Hematopoietic multipotent progenitor cell (in vitro differentiated cells): ENCODE results near the gene ARHGAP28. TPM values are rescaled to one million over a fixed set of nuclear protein-coding genes. Genes with fewer than 3 reads are reported as not detected.

ENCODE experiments used
- DNase-seq, 3 donors: peaks; one replicate each; pipeline ENCODE4 v3.0.0-alpha.2; 2011 to 2015; ENCODE audit warnings: low read depth in 2 of 3, low spot score in 2 of 3
- small RNA-seq: library from RNA; depleted of rRNA; stranded (forward); fragments of <200 nt; gene quantifications from one replicate; pipeline ENCODE3, GENCODE V24; 2012
- total RNA-seq: library from RNA; depleted of rRNA; stranded (reverse); fragments of >200 nt; gene quantifications from one replicate; pipeline ENCODE4 v1.2.3, GENCODE V29; 2012

ARHGAP28 gene
- total RNA-seq, 1 donor, result under 0.01 TPM

DNA sequence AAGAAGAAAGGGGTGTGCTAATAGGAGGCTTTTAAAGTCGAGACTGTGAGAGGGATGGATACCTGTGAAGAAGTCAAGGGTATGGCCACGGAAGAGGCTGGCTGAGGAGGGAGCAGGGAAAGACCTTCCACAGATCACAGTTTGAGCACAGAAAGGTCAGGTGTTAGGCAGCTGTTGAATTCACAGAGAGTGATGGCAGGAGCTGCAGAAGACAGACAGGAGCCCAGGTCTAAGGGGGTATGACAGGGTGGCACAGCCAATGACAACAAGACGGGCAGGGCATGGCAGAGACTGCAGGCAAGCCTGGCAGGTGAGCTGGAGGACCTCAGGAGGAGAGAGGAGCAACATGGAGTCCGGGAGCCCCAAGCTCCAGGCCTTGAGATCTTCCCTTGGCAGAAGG is 225.0 kb downstream of the ARHGAP28 start:
- DNase-seq, result no peak

DNA sequence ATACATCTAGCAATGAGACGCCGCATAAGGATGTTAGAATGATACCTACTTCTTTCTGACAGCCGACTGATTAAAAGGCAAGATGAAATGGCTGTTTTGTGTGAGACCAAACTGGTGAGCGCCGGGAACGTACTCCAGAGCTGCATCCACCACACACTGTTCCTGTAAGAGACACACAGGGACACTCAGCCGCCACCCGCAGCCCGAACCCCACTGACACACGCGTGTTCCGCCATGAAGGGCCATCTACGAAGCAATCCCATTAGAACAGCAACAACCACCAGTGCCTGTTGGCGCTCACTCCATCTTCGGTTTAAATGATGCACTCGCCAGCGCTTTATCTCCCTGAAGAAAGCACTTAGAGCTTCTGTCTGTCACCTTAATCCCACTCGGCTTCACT is 225.8 kb downstream of the ARHGAP28 start:
- no peak for DNase-seq

DNA sequence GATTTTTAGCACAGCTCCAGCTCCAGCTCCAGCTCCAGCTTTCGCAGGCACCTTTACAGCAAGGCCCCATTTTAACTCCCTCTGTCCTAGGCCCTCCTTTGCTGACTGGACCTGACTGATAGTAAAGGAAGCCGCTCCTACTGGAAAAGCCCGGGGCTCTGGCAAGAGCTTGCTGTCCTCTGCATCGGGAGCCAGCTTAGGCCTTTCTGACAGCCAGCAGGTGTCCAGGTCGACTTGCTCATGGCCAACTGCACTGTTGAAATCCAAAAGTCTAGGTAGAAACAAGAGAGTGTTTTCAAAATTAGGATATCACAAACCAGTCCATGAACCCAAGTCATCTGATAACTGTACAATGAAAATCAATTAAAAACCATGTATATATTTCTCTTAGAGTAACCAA is 227.0 kb downstream of the ARHGAP28 start:
- no peak for DNase-seq

DNA sequence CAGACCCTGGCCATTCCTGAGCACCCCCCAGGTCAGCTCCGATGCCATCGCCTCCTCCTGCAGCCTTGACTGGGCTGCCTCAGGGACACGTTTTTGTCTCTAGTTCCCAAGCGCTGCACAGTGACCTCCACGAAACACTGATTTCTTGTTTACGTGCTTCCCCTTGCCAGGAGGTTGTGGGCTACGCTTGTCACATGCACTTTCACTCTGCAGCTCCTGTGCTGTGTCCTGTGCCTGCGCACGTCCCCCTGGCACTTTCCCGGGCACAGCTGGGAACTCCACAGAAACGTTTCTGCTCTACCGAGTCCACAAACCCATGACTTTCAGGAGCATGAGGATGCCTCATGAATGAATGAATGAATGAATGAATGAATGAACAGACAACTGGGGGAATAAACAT is 227.5 kb downstream of the ARHGAP28 start:
- DNase-seq, result no peak

DNA sequence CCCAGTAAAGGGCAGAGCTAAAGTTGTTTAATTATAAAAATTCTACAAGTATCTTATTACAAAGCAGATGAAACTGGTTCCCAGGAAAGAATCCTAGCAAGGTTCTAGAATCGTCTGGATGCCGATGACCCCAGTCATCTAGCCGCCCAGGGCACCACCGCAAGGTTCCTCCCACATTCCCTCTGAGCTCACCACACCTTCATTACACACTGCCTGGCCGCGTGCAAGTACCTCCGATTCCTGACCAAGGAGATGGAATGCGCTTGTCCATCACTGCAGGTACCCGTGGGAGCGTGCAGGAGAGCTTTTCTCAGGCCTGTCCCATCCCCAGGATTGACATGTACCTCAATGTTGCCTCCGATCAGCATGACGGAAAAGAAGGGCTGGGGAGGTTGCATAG is 229.6 kb downstream of the ARHGAP28 start:
- no peak for DNase-seq

DNA sequence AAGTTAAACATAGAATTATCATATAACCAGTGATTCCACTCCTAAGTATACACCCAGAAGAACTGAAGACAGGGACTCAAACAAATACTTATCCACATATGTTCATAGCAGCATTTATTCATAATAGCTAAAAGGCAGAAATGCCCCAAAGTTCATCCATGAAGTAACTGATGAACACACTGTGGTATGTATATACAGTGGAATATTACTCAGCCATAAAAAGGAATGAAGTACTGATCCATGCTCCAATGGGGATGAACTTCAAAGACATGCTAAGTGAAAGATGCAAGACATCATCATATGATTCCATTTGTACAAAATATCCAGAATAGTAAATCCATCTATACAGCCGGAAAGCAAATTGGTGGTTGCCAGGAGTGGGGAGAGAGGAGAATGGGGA is 230.6 kb downstream of the ARHGAP28 start:
- DNase-seq, result no peak

DNA sequence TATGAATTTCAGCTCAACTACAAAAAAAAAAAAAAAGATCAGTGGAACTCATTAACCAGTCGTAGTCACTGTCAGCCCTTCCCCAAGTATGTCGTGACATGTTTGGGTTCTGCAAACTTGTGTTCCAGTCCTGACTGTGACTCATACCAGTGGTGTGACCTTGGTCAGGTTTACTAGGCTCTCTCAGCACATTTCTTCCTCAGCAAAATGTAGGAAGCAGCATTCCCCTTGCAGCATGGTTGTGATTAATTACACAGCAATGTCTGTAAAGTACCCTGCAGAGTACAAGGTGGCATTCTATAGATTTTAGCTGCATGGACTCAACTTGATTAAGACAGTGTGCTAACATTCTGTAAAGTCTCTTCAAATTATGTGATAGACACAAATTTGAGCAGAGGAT is 231.1 kb downstream of the ARHGAP28 start:
- no peak for DNase-seq

DNA sequence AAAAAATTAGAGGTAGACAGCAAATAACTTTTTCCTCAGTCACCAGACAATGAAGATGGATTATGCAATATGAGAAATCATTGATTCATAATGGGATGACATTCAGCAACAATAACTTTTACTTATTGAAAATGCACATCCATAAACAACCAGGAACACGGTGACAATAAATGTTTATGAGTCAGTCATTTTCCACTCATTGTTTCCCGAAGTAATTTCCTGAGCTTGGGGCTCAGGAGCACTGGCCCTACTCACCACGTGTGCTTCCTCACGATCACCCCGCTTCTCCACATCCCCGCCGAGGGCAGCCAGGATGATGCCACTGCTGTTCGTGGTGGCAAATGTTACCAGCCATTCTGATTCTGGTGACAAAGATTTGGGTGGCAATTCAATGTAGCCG is 231.8 kb downstream of the ARHGAP28 start:
- no peak for DNase-seq

DNA sequence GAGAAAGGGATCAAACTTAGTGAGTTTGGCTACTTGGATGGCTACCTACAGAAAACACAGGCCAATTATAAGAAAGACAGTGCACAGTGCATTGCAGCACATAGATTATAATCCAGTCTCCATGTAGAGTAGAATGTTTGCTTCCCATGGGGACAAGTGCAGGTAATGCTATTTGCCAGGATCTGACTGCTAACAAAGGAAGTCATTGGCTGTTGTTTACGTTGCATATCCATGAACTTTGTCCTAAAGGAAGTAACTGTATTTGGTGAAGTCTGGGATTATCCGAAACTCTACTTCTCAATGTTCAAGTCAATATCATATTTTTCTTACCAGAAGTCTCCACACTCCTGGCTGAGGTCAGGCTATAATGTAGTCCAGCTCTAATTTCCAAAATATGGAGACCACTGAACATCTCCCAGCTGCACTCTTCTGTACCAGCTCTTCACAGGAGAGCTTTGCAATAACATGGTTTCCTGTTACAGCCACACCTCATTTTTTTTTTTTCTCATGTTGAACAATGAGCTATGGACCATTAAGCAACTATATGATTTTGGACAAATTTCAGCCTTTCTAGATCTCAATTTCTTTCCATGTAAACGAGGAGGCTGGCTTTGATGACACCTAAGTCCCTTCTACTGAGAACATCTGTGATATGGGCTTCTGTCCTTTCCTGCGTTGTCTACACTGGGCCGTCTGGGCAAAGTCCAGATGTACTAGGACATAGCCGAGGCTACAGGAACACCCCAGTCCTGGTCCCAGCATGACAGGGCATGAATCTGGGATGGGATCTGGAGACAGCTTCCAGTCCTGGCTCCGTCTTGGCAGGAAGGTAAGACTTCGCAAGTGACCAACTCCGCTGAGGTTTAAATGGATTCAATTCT is 233.3 kb downstream of the ARHGAP28 start:
- no peak for DNase-seq

DNA sequence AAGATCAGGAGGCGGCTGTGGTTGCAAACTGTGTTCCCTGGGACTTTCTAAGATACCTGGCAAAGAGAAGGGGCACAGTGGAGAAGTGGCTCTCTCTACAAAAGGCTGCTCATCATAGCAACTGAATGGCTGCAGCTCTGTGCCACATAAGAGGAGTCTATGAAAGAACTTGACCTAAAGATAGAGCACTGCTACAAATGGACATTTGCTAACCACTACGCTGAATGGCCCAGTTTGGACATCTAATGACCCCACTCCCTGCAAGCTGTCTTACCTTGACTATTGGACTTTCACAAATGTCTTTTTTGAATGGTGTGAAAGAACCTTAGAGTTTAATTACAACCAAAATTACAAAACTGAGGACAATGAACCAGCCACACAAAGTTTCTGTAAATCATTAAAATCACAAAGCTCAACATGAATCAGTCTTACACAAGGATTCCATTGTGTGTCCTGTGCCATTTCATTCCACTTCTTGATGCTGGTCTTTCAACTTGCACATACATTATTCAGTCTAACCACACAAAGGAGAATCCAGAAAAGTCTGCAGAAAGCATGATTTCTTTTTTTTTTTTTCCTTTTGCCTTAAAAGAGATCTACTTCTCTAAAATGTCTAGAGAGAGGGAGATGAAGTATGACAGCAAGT is 234.1 kb downstream of the ARHGAP28 start:
- DNase-seq, result no peak

Small RNA genes lying within 50 kb of the gene (small RNA-seq; reads per million reads assigned to genes)
- gene RNU6-916P, result not detected
